K562 (cell line): ENCODE measurements around the gene TRERF1. TPM values are rescaled to one million over a fixed set of nuclear protein-coding genes. Genes with fewer than 3 reads are reported as not detected.

Experiments used
- ATAC-seq: fragments of 200-7000 bp; cut with Tn5 transposase; 3 replicates; pipeline ENCODE4 v1.9.1; 2020; ENCODE audit warnings: moderate library complexity
- BruUV-seq: library from RNA; stranded (reverse); fragments of 400-500 nt; replicated peaks from 2 replicates; lab custom pipeline; 2021; lab: Mats Ljungman, UMichigan
- CTCF ChIA-PET: fragments of 300-600 bp; formaldehyde crosslinking; extraction: SDS; loops from one replicate; lab custom pipeline; 2021; ENCODE audit warnings: low intra/inter-chr PET ratio; lab: Yijun Ruan, JAX
- POLR2A ChIA-PET: fragments of 300-600, 350-650 bp; sonication (Branson Sonifier 250); formaldehyde crosslinking; extraction: SDS; loops from one replicate; lab custom pipeline; 2021; ENCODE audit warnings: antibody characterized with exemption, inconsistent platforms; lab: Yijun Ruan, JAX
- DNase-seq, 4 experiments: peaks; one replicate each; pipeline versions ENCODE4 v3.0.0 to v3.0.0-alpha.2; 2011 to 2018; ENCODE audit warnings: low spot score in 3 of 4, mixed read lengths in 3 of 4; ENCODE audit errors: extremely low read depth in 1 of 4
- FAIRE-seq: peaks from 2 replicates; lab custom pipeline; 2011; peaks lifted over from hg19 to GRCh38; lab: Jason Lieb, UNC
- H2AFZ ChIP-seq: 2 replicates; pipeline ENCODE4 v1.6.0; 2011; ENCODE audit warnings: low read depth, low read length, control low read depth, inconsistent platforms
- H3K27ac ChIP-seq: fragments of 200-600 bp; 3 replicates; pipeline ENCODE4 v1.8.0; 2011; ENCODE audit warnings: low read depth, mild to moderate bottlenecking, control low read depth, inconsistent platforms, low read length, moderate library complexity, mixed read lengths; ENCODE audit errors: extremely low read depth
- H3K27me3 ChIP-seq, 2 experiments: fragments of 300-600 bp in 1 of 2; 2 replicates in 1 of 2; 3 replicates in 1 of 2; pipeline versions ENCODE4 v1.6.0 to v1.8.0; 2011; ENCODE audit warnings: inconsistent platforms in 2 of 2, low read length in 2 of 2, mild to moderate bottlenecking in 1 of 2, mixed read lengths in 1 of 2, moderate library complexity in 1 of 2; ENCODE audit not compliant: control insufficient read depth in 2 of 2, insufficient read depth in 2 of 2
- H3K36me3 ChIP-seq: fragments of 300-600 bp; 3 replicates; pipeline ENCODE4 v1.8.0; 2011; ENCODE audit warnings: mild to moderate bottlenecking, low read length, inconsistent platforms; ENCODE audit not compliant: control insufficient read depth, insufficient read depth
- H3K4me1 ChIP-seq, 2 experiments: fragments of 200-600 bp in 1 of 2; replicated peaks in 1 of 2; 2 replicates in 1 of 2; 3 replicates in 1 of 2; pipeline versions ENCODE4 v1.5.1 to v1.8.0; 2011; ENCODE audit warnings: inconsistent platforms in 2 of 2, low read length in 2 of 2, mild to moderate bottlenecking in 1 of 2, mixed read lengths in 1 of 2, moderate library complexity in 1 of 2; ENCODE audit not compliant: control insufficient read depth in 2 of 2, insufficient read depth in 2 of 2
- H3K4me2 ChIP-seq: 2 replicates; pipeline ENCODE4 v1.6.1; 2011; ENCODE audit warnings: low read length, control low read depth, inconsistent platforms, mixed read lengths; ENCODE audit not compliant: insufficient read depth
- H3K4me3 ChIP-seq: fragments of 200-600 bp; sonication (generic), shearing (Covaris generic); 2 replicates; pipeline ENCODE4 v1.5.1; 2016; ENCODE audit warnings: control low read depth, inconsistent platforms
- H3K79me2 ChIP-seq: fragments of 200-600 bp; 3 replicates; pipeline ENCODE4 v1.8.0; 2011; ENCODE audit warnings: low read length, inconsistent platforms; ENCODE audit not compliant: control insufficient read depth, insufficient read depth
- H3K9ac ChIP-seq, 2 experiments: 2 replicates each; pipeline versions ENCODE4 v1.6.0 to v1.6.1; 2011; ENCODE audit warnings: low read depth in 2 of 2, low read length in 2 of 2, control low read depth in 1 of 2, inconsistent platforms in 1 of 2, mild to moderate bottlenecking in 1 of 2, mixed read lengths in 1 of 2; ENCODE audit not compliant: insufficient read depth in 1 of 2
- H3K9me1 ChIP-seq: one replicate; pipeline ENCODE4 v1.6.0; 2011; ENCODE audit warnings: inconsistent platforms, mild to moderate bottlenecking, low read length, moderate library complexity; ENCODE audit not compliant: control insufficient read depth, insufficient read depth
- H3K9me3 ChIP-seq: replicated peaks from 2 replicates; pipeline ENCODE4 v1.5.1; 2011; ENCODE audit warnings: low read depth, low read length, inconsistent platforms; ENCODE audit not compliant: control insufficient read depth, insufficient read depth
- H4K20me1 ChIP-seq: replicated peaks from 2 replicates; pipeline ENCODE4 v1.6.1; 2011; ENCODE audit warnings: low read length, inconsistent platforms, mixed read lengths; ENCODE audit not compliant: control insufficient read depth, insufficient read depth
- ATF1 ChIP-seq, 2 experiments: fragments of 450-650 bp in 1 of 2; IDR thresholded peaks; 2 replicates each; pipeline ENCODE4 v1.6.1; 2016; ENCODE audit warnings: missing compliant biosample characterization in 1 of 2, missing genetic modification characterization in 1 of 2
- ATF7 ChIP-seq: fragments of 450-650 bp; IDR thresholded peaks from 2 replicates; pipeline ENCODE4 v1.7.1; 2014; ENCODE audit warnings: mild to moderate bottlenecking, moderate library complexity
- BRF1 ChIP-seq: IDR thresholded peaks from 3 replicates; pipeline ENCODE4 v1.6.1; 2011; ENCODE audit warnings: borderline replicate concordance, mild to moderate bottlenecking; ENCODE audit not compliant: insufficient read length; ENCODE audit errors: extremely low read depth
- E2F1 ChIP-seq: sonication (generic); formaldehyde crosslinking; IDR thresholded peaks from 2 replicates; pipeline ENCODE4 v1.8.1; 2023; ENCODE audit warnings: mild to moderate bottlenecking, missing genetic modification reagents, moderate library complexity
- GABPA ChIP-seq: fragments of 200-800 bp; sonication (Bioruptor generic); conservative IDR thresholded peaks from 2 replicates; pipeline ENCODE4 v1.6.1; 2016; ENCODE audit warnings: low read depth, missing genetic modification characterization, missing compliant biosample characterization
- TAF9B ChIP-seq: fragments of 450-650 bp; IDR thresholded peaks from 2 replicates; pipeline ENCODE4 v1.6.1; 2018; ENCODE audit warnings: mild to moderate bottlenecking; ENCODE audit not compliant: partially characterized antibody
- ZFP91 ChIP-seq: sonication (generic); formaldehyde crosslinking; IDR thresholded peaks from 2 replicates; pipeline ENCODE4 v1.8.0; 2022; ENCODE audit warnings: mild to moderate bottlenecking, missing genetic modification reagents
- ZNF239 ChIP-seq: fragments of 250-450 bp; sonication (Bioruptor Pico); IDR thresholded peaks from 2 replicates; pipeline ENCODE4 v1.4.0; 2020; ENCODE audit warnings: mild to moderate bottlenecking
- ZNF717 ChIP-seq: fragments of 250-450 bp; sonication (Bioruptor Pico); IDR thresholded peaks from 2 replicates; pipeline ENCODE4 v1.5.0; 2021
- WGBS: fragments of 100-300 bp; shearing (Covaris generic); methylation state at CpG from one replicate; pipeline ENCODE4 v1.1.6; 2016; ENCODE audit warnings: low coverage, mixed read lengths; ENCODE audit not compliant: insufficient coverage; ENCODE audit errors: missing lambda C conversion rate; 5-methylcytosine and 5-hydroxymethylcytosine counted together
- in situ Hi-C: fragments of 300-500 bp; cut with MboI; formaldehyde crosslinking; loops from 4 replicates; pipeline ENCODE4 v1.15.0; 2018; ENCODE audit warnings: inconsistent platforms, mixed read lengths
- intact Hi-C: fragments of 100-400 bp; cut with micrococcal nuclease; formaldehyde crosslinking; loops from 2 replicates; pipeline ENCODE4 v1.14.2; 2022
- polyA plus RNA-seq, 8 experiments: library from polyadenylated mRNA; depleted of rRNA in 4 of 8; stranded (reverse) in 5 of 8; unstranded in 3 of 8; fragments of >200 nt; fragmentation: Nextera tagmentation in 2 of 8; fragmentation: Illumina TruSeq in 1 of 8; extraction: Ambion mirVana in 2 of 8; extraction: Trizol in 1 of 8; gene quantifications; 2 replicates each; pipeline versions ENCODE4 v1.2.1 to v1.2.3, GENCODE V29; 2011 to 2014; ENCODE audit warnings: inconsistent platforms in 1 of 8, missing spikeins in 1 of 8
- total RNA-seq, 7 experiments: library from RNA; depleted of rRNA in 6 of 7; stranded (reverse); fragments of >200 nt in 6 of 7; fragmentation: Illumina TruSeq in 2 of 7; extraction: Trizol in 2 of 7; gene quantifications; 2 replicates each; pipeline versions ENCODE4 v1.2.1 to v1.2.3, GENCODE V29; 2011 to 2021; ENCODE audit warnings: low replicate concordance in 1 of 7

The TRERF1 gene
- total and polyA plus RNA-seq, 9 of the 15 experiments (the other 6 are each of a cell fraction or from before 2014, with no cell fraction given): 0.04 to 0.20 (median 0.07) TPM; not detected in 3

GRCh38 chr6:42279966-42280629 is 171.6 kb downstream of the TRERF1 start:
- ChIA-PET CTCF (no interaction called here), POLR2A (interaction anchor here (0.5 kb wide), 1 partner anchor 238 kb away, joined by 3 read pairs; no protein-coding TSS in a partner anchor)
- FAIRE-seq: no peak
- no peak overlapping the region for H3K4me3 ChIP-seq
- no peaks in the 10 kb centered on the region for H3K9me1 ChIP-seq
- 0 out of 2 replicates have a peak overlapping the region, but pooled peaks have one; percentile 9 for H3K4me2 ChIP-seq
- BruUV-seq: no TSS peak
- no peaks in the 10 kb centered on the region; the same call in 1 of the 2 replicates for H3K9me3 ChIP-seq
- no peak overlapping the region for H3K27ac ChIP-seq
- H3K27me3 ChIP-seq: peaks cover 40 to 76% of the 10 kb centered on the region in 2 experiments
- peak overlapping the region in 1 of 2 experiments; percentile 66; a peak in 2 of 4 replicates for H3K9ac ChIP-seq
- H2AFZ ChIP-seq: peak overlapping the region; percentile 27; the same call in 1 of the 2 replicates
- DNase-seq: no peak
- 3% methylated on average over 23 of the region's 24 CpGs for WGBS
- in situ Hi-C loops: no loop called here
- no peaks in the 10 kb centered on the region for H3K79me2 ChIP-seq
- no peaks in the 10 kb centered on the region for H4K20me1 ChIP-seq
- no peak; the same call in 1 of the 3 replicates for ATAC-seq
- H3K36me3 ChIP-seq: no peaks in the 10 kb centered on the region
- peaks cover 0 to 4% of the 10 kb centered on the region in 2 experiments; a peak in 1 of 5 replicates for H3K4me1 ChIP-seq
- TF ChIP-seq GABPA (tag) (0 out of 2 replicates have a peak, but pooled peaks have one; percentile 30), E2F1 (CRISPR knock-in tag) (no peak), BRF1 (no peak), TAF9B (no peak), ZNF717 (CRISPR knock-in tag) (no peak), ATF1 (CRISPR knock-in tag; IDR thresholded peaks at IDR 0.05) (no peak), ATF1 (tag; IDR thresholded peaks at IDR 0.05) (peak; percentile 42), ZNF239 (CRISPR knock-in tag) (no peak), ZFP91 (no peak), ATF7 (peak; percentile 49; the same call in 1 of the 2 replicates)
- intact Hi-C loops: no loop called here
